RWPE2 (cell line): ENCODE measurements around the gene ZNF92.
"Not testable (repeated sequence)": the region's sequence is repeated elsewhere in the genome, so short reads cannot be mapped to it uniquely, and the experiment has no call there.

ENCODE experiments used
- ATAC-seq: fragments of 200-7000 bp; cut with Tn5 transposase; 3 replicates; pipeline ENCODE4 v1.9.1; 2021; ENCODE audit warnings: low read depth
- DNase-seq: peaks from one replicate; pipeline ENCODE4 v3.0.0-alpha.2; 2020; ENCODE audit warnings: low spot score
- H3K27ac ChIP-seq: fragments of 450-650 bp; 2 replicates; pipeline ENCODE4 v1.5.1; 2017; ENCODE audit warnings: mild to moderate bottlenecking; ENCODE audit not compliant: poor library complexity, severe bottlenecking
- H3K27me3 ChIP-seq: fragments of 250-450 bp; sonication (Bioruptor Pico); 2 replicates; pipeline ENCODE4 v1.5.1; 2021; ENCODE audit warnings: mild to moderate bottlenecking, moderate library complexity; ENCODE audit not compliant: insufficient read depth, poor library complexity, severe bottlenecking
- H3K36me3 ChIP-seq: fragments of 250-450 bp; sonication (Bioruptor Pico); 2 replicates; pipeline ENCODE4 v1.5.1; 2020; ENCODE audit warnings: low read depth, mild to moderate bottlenecking, moderate library complexity
- H3K4me1 ChIP-seq: fragments of 250-450 bp; sonication (Bioruptor Pico); 2 replicates; pipeline ENCODE4 v1.5.1; 2021; ENCODE audit warnings: mild to moderate bottlenecking, moderate library complexity; ENCODE audit not compliant: insufficient read depth, poor library complexity, severe bottlenecking
- H3K4me3 ChIP-seq: fragments of 250-450 bp; sonication (Bioruptor Pico); 2 replicates; pipeline ENCODE4 v1.5.1; 2021; ENCODE audit warnings: mild to moderate bottlenecking, moderate library complexity; ENCODE audit not compliant: severe bottlenecking
- H3K9me3 ChIP-seq: fragments of 250-450 bp; sonication (Bioruptor Pico); 2 replicates; pipeline ENCODE4 v1.5.1; 2021; ENCODE audit warnings: mild to moderate bottlenecking, moderate library complexity; ENCODE audit not compliant: severe bottlenecking
- TF ChIP-seq, protein P1 (sequence below): fragments of 450-650 bp; IDR thresholded peaks from one replicate; pipeline ENCODE4 v1.5.1; 2017; ENCODE audit warnings: mild to moderate bottlenecking, moderate library complexity; ENCODE audit not compliant: poor library complexity, severe bottlenecking

Gene ZNF92

DNA sequence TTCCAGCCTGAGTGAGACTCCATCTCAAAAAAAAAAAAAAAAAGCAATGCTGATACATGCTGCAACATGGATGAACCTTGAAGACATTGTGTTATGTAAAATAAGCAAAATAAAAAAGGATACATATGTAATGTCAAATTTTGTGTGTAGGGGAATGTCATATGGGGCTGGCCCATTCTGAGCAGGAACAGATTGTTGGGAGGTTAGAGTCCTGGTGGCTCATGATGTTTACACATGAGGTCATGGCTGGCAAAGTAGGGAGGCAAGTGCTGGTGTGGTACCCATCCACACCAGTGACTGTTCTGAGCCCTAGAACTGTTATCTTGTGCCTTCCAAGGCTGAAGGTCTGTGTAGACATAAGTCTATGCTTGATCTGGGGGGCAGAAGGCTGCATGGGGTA, 37.6 kb downstream of the ZNF92 start:
- peaks cover 4% of the 10 kb centered on the region for H3K4me1 ChIP-seq
- ATAC-seq (no peak), DNase-seq (no peak)
- peaks cover 2% of the 10 kb centered on the region for H3K9me3 ChIP-seq
- H3K27me3 ChIP-seq: no peaks in the 10 kb centered on the region
- no peaks in the 10 kb centered on the region for H3K36me3 ChIP-seq
- no peak overlapping the region for H3K4me3 ChIP-seq
- no peak overlapping the region for H3K27ac ChIP-seq
- TF ChIP-seq, protein P1, sequence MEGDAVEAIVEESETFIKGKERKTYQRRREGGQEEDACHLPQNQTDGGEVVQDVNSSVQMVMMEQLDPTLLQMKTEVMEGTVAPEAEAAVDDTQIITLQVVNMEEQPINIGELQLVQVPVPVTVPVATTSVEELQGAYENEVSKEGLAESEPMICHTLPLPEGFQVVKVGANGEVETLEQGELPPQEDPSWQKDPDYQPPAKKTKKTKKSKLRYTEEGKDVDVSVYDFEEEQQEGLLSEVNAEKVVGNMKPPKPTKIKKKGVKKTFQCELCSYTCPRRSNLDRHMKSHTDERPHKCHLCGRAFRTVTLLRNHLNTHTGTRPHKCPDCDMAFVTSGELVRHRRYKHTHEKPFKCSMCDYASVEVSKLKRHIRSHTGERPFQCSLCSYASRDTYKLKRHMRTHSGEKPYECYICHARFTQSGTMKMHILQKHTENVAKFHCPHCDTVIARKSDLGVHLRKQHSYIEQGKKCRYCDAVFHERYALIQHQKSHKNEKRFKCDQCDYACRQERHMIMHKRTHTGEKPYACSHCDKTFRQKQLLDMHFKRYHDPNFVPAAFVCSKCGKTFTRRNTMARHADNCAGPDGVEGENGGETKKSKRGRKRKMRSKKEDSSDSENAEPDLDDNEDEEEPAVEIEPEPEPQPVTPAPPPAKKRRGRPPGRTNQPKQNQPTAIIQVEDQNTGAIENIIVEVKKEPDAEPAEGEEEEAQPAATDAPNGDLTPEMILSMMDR: no peak

DNA sequence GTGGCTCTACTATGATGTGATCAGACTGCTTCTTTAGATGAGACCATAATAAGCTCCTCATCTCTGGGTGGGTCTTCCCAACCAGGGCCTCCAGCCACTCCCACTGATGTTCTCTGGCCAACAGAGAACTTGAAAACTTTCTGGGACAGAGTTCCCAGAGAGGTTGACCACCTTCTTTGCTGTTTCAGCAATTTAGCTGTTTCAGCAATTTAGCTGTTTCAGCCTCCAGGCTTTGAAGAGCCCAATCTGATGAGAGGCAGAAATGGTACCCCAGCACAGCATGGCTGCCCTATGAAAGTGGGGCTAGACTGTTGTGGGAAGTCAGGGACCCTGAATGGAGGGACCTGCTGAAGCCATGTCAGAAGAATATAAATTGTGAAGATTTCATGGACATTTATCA, 49.0 kb downstream of the ZNF92 start:
- DNase-seq: no peak
- TF ChIP-seq, protein P1: no peak
- H3K9me3 ChIP-seq: no peaks in the 10 kb centered on the region
- no peaks in the 10 kb centered on the region for H3K36me3 ChIP-seq
- H3K27ac ChIP-seq: no peak overlapping the region
- H3K4me3 ChIP-seq: no peak overlapping the region
- H3K4me1 ChIP-seq: no peaks in the 10 kb centered on the region
- no peak for ATAC-seq
- H3K27me3 ChIP-seq: no peaks in the 10 kb centered on the region

DNA sequence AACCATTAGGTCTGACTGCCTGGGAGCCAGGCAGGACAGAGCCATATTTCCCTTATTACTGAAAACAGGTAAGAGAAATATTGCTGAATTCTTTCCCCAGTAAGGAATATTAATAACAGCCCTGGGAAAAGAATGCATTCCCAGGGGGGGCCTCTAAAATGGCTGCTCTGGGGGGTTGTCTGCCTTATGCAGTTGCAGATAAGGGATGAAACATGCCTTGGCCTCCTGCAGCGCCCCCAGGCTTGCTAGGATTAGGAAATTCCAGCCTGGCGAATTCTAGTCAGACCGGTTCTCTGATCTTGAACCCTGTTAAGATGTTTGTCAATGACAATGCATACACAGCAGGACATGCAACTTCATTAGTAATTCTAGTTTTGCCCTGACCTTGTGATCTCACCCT, 49.6 kb downstream of the ZNF92 start:
- not testable (repeated sequence) for H3K9me3 ChIP-seq, DNase-seq, H3K4me3 ChIP-seq, H3K27me3 ChIP-seq, H3K4me1 ChIP-seq, H3K36me3 ChIP-seq, ATAC-seq, H3K27ac ChIP-seq

DNA sequence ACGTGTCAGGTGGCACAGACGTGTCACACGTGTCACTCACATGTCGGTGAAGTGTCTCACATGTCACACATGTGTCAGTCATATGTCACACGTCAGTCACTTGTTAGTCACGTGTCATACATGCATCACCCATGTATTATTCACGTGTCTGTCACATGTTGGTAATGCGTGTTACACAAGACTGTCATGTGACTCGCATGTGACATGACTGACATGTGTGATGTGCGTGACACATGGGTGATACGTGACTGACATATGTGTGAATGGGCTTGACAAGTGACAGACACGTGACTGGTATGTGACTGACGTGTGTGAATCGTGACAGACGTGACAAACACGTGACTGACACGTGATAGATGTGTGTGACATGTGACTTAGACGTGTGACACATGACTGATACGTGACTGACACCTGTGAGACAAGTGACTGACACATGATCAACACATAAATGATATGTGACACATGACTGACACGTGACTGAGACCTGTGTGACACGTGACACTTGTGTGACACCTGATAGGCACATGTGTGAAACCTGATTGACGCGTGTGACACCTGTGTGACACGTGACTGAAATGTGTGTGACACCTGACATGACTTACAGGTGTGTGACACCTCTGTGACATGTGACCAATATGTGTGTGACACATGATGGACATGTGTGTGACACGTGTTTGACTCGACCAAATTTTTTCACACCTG, 56.1 kb downstream of the ZNF92 start:
- no peak overlapping the region for H3K27ac ChIP-seq
- H3K4me3 ChIP-seq: no peak overlapping the region
- H3K36me3 ChIP-seq: no peaks in the 10 kb centered on the region
- H3K4me1 ChIP-seq: no peaks in the 10 kb centered on the region
- H3K27me3 ChIP-seq: no peaks in the 10 kb centered on the region
- H3K9me3 ChIP-seq: no peaks in the 10 kb centered on the region
- TF ChIP-seq, protein P1: no peak
- ATAC-seq (no peak), DNase-seq (no peak)

DNA sequence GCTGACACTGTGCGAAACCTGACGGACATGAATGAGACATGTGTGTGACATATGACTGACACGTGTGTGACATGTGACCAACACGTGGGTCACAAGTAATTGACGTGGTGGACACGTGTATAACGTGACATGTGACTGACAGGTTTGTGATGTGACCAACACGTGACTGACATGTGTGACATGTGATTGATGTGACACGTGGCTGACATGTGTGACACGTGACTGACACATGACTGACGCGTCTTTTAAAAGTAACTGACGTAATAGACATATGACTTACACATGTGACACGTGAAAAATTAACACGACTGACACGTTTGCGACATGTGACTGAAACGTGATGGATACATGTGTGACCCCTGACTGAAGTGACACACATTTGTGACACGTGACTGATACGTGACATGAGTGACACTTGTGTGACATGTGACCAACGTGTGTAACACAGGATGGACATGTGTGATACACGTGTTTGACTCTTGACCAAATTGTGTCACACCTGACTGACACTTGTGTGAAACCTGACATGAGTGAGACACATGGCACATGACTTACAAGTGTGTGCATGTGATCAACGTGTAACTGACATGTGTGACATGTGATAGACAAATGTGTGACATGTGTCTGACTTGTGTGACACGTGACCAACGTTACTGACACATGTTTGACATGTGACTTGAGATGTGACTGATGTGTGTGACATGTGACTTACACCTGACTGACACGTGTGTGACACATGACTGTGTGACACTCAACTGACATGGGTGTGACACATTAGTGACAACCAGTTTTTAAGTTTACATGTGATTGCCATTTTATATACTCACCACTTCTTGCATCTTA, 56.9 kb downstream of the ZNF92 start:
- Histone ChIP-seq H3K27me3 (no peaks in the 10 kb centered on the region), H3K4me3 (no peak overlapping the region), H3K9me3 (no peaks in the 10 kb centered on the region), H3K27ac (no peak overlapping the region), H3K4me1 (no peaks in the 10 kb centered on the region), H3K36me3 (no peaks in the 10 kb centered on the region)
- ATAC-seq: no peak
- TF ChIP-seq, protein P1: no peak
- DNase-seq: no peak
